NCI-H2029 (cell line): Measurements from ENCODE around the gene ADRA1B.
"Not testable (repeated sequence)": the region's sequence is repeated elsewhere in the genome, so short reads cannot be mapped to it uniquely, and the experiment has no call there.

ENCODE experiments used
- DNase-seq: peaks from one replicate; lab custom pipeline; 2025; lab: John Stamatoyannopoulos, UW

Gene ADRA1B

GRCh38 chr5:159965838-159966128 lies 49.5 kb downstream of the ADRA1B start:
- DNase-seq: not testable (repeated sequence)

GRCh38 chr5:159969966-159970365 lies 53.7 kb downstream of the ADRA1B start:
- DNase-seq: no peak

GRCh38 chr5:159971038-159971437 lies 54.8 kb downstream of the ADRA1B start:
- no peak for DNase-seq

GRCh38 chr5:159971514-159971913 lies 55.2 kb downstream of the ADRA1B start:
- DNase-seq: no peak

- DNase-seq: no peak
Observed at GRCh38 chr5:159971931-159972461, 55.7 kb downstream of the ADRA1B start.

- DNase-seq: no peak
Observed at GRCh38 chr5:159972538-159973362, 56.5 kb downstream of the ADRA1B start.

GRCh38 chr5:159975462-159976019 lies 59.3 kb downstream of the ADRA1B start:
- DNase-seq: no peak

- no peak for DNase-seq
Observed at GRCh38 chr5:159976921-159977320, 60.6 kb downstream of the ADRA1B start.

GRCh38 chr5:159978358-159978757 lies 62.1 kb downstream of the ADRA1B start:
- no peak for DNase-seq

- no peak for DNase-seq
Observed at GRCh38 chr5:159982421-159983173, 66.3 kb downstream of the ADRA1B start.

- DNase-seq: peak; percentile 74
Observed at GRCh38 chr5:159987031-159987674, 70.9 kb downstream of the ADRA1B start.

GRCh38 chr5:159990506-159990905 lies 74.2 kb downstream of the ADRA1B start:
- DNase-seq: no peak

GRCh38 chr5:159992566-159992965 lies 76.3 kb downstream of the ADRA1B start:
- no peak for DNase-seq

- DNase-seq: no peak
Observed at GRCh38 chr5:159993194-159993593, 76.9 kb downstream of the ADRA1B start.

- DNase-seq: no peak
Observed at GRCh38 chr5:159995907-159996306, 79.6 kb downstream of the ADRA1B start.

- DNase-seq: peak; percentile 71
Observed at GRCh38 chr5:160001457-160001856, 85.2 kb downstream of the ADRA1B start.

GRCh38 chr5:160007514-160007913 lies 91.2 kb downstream of the ADRA1B start:
- DNase-seq: no peak

GRCh38 chr5:160008529-160008876 lies 92.2 kb downstream of the ADRA1B start:
- DNase-seq: peak; percentile 23

GRCh38 chr5:160008877-160009590 lies 92.8 kb downstream of the ADRA1B start, which contains the start of gene TTC1:
Gene TTC1 (plus strand): TSS chr5:160009139. CDS start chr5:160010529, 1,390 bp downstream.
- peak; percentile 99 for DNase-seq

GRCh38 chr5:160009591-160009989 lies 93.3 kb downstream of the ADRA1B start:
- DNase-seq: no peak

- DNase-seq: no peak
Observed at GRCh38 chr5:160011471-160011870, 95.2 kb downstream of the ADRA1B start.

- DNase-seq: not testable (repeated sequence)
Observed at GRCh38 chr5:160014197-160014596, 97.9 kb downstream of the ADRA1B start.
